Left lung (tissue), 10 donors: ENCODE measurements around the gene TTC34. TPM values are rescaled to one million over a fixed set of nuclear protein-coding genes. Genes with fewer than 3 reads are reported as not detected.

ENCODE experiments used
- ATAC-seq: fragments of 200-7000 bp; cut with Tn5 transposase; one replicate; pipeline ENCODE4 v1.9.1; 2020; ENCODE audit warnings: moderate library complexity
- DNase-seq, 4 donors: peaks; one replicate each; pipeline ENCODE4 v3.0.0-alpha.2; 2013 to 2020
- H3K27ac ChIP-seq, 2 donors: fragments of 200-600 bp; sonication (generic) in 1 of 2; one replicate each; pipeline versions ENCODE4 v1.5.0 to v1.8.0; 2020 to 2021
- H3K27me3 ChIP-seq, 2 donors: fragments of 200-600 bp; sonication (generic) in 1 of 2; one replicate each; pipeline versions ENCODE4 v1.5.0 to v1.8.0; 2020 to 2021
- H3K36me3 ChIP-seq, 2 donors: fragments of 200-600 bp; sonication (generic) in 1 of 2; one replicate each; pipeline versions ENCODE4 v1.5.0 to v1.8.0; 2020 to 2021
- H3K4me1 ChIP-seq, 2 donors: fragments of 200-600 bp; one replicate each; pipeline ENCODE4 v1.8.0; 2021
- H3K4me3 ChIP-seq, 2 donors: fragments of 200-600 bp; sonication (generic) in 1 of 2; one replicate each; pipeline versions ENCODE4 v1.5.0 to v1.8.0; 2020 to 2021; ENCODE audit warnings: mild to moderate bottlenecking in 1 of 2
- H3K9me3 ChIP-seq, 2 donors: fragments of 200-600 bp; sonication (generic) in 1 of 2; one replicate each; pipeline versions ENCODE4 v1.5.0 to v1.8.0; 2020 to 2021
- CTCF ChIP-seq, 2 donors: fragments of 200-600 bp; sonication (generic) in 1 of 2; IDR thresholded peaks; one replicate each; pipeline versions ENCODE4 v1.5.0 to v1.8.0; 2021; ENCODE audit warnings: antibody characterized with exemption in 2 of 2
- intact Hi-C, 2 donors: fragments of 100-400 bp; cut with DNase I; formaldehyde crosslinking; loops; one replicate each; pipeline versions ENCODE4 v1.11.2 to v1.14.2; 2022
- polyA plus RNA-seq, 6 donors: library from polyadenylated mRNA; unstranded; fragments of 120-200 nt; gene quantifications; one replicate each; pipeline ENCODE4 v1.2.1, GENCODE V29; 2013; ENCODE audit not compliant: insufficient read length in 6 of 6
- total RNA-seq, 2 donors: library from RNA; stranded (reverse); fragmentation: NEBNext Ultra II Directional; extraction: Animal tissue kit (Norgen Biotek cat#: 25700); gene quantifications; one replicate each; pipeline ENCODE4 v1.2.1, GENCODE V29; 2021
- donor health status: DM: no; HTN: yes; CAD: no.
- donor health status: DM: no; HTN: no; CAD: no.

The TTC34 gene
- total and polyA plus RNA-seq, 8 donors: 0.44 to 1.2 (median 0.69) TPM

GRCh38 chr1:2816786-2817185 is 15.3 kb upstream of the TTC34 start:
- Histone ChIP-seq H3K4me3 (no peak overlapping the region), H3K4me1 (no peaks in the 10 kb centered on the region), H3K9me3 (peaks cover 0 to 13% of the 10 kb centered on the region in 2 donors), H3K27ac (no peak overlapping the region), H3K36me3 (no peaks in the 10 kb centered on the region), H3K27me3 (peaks cover 0 to 33% of the 10 kb centered on the region in 2 donors)
- intact Hi-C loops: no loop called here
- TF ChIP-seq CTCF (IDR thresholded peaks at IDR 0.05): no peak
- DNase-seq (peak in 1 of 4 donors; percentile 36), ATAC-seq (no peak)

GRCh38 chr1:2815551-2815950 is 14.1 kb upstream of the TTC34 start:
- no peak for TF ChIP-seq CTCF (IDR thresholded peaks at IDR 0.05)
- Histone ChIP-seq H3K27ac (no peak overlapping the region), H3K4me3 (no peak overlapping the region), H3K9me3 (peaks cover 0 to 13% of the 10 kb centered on the region in 2 donors), H3K4me1 (no peaks in the 10 kb centered on the region), H3K27me3 (peaks cover 0 to 31% of the 10 kb centered on the region in 2 donors), H3K36me3 (no peaks in the 10 kb centered on the region)
- intact Hi-C loops: no loop called here
- ATAC-seq: no peak
- DNase-seq: peak in 1 of 4 donors; percentile 73

- ATAC-seq (no peak), DNase-seq (peak in 1 of 4 donors; percentile 44)
- Histone ChIP-seq H3K4me3 (no peak overlapping the region), H3K27me3 (peaks cover 0 to 34% of the 10 kb centered on the region in 2 donors), H3K27ac (no peak overlapping the region), H3K4me1 (no peaks in the 10 kb centered on the region), H3K9me3 (peaks cover 0 to 13% of the 10 kb centered on the region in 2 donors), H3K36me3 (no peaks in the 10 kb centered on the region)
- intact Hi-C loops: no loop called here
- no peak for TF ChIP-seq CTCF (IDR thresholded peaks at IDR 0.05)
Measured at GRCh38 chr1:2814511-2815075, 13.1 kb upstream of the TTC34 start.

GRCh38 chr1:2812939-2813653 is 11.6 kb upstream of the TTC34 start:
- peaks cover 0 to 49% of the 10 kb centered on the region in 2 donors for H3K27me3 ChIP-seq
- no peaks in the 10 kb centered on the region for H3K36me3 ChIP-seq
- H3K4me1 ChIP-seq: no peaks in the 10 kb centered on the region
- DNase-seq (peak in 1 of 4 donors; percentile 65), ATAC-seq (no peak)
- no peak overlapping the region for H3K27ac ChIP-seq
- H3K9me3 ChIP-seq: peaks cover 0 to 13% of the 10 kb centered on the region in 2 donors
- TF ChIP-seq CTCF (IDR thresholded peaks at IDR 0.05): no peak
- H3K4me3 ChIP-seq: no peak overlapping the region
- intact Hi-C loops: no loop called here

- Histone ChIP-seq H3K9me3 (peaks cover 0 to 13% of the 10 kb centered on the region in 2 donors), H3K4me1 (no peaks in the 10 kb centered on the region), H3K27me3 (peaks cover 0 to 59% of the 10 kb centered on the region in 2 donors), H3K4me3 (no peak overlapping the region), H3K27ac (no peak overlapping the region), H3K36me3 (no peaks in the 10 kb centered on the region)
- TF ChIP-seq CTCF (IDR thresholded peaks at IDR 0.05): no peak
- intact Hi-C loops: no loop called here
- peak in 1 of 4 donors; percentile 43 for DNase-seq
- ATAC-seq: no peak
Measured at GRCh38 chr1:2812136-2812535, 10.6 kb upstream of the TTC34 start.
